ENCODE measurements around the gene COL6A2.

The COL6A2 gene

GRCh38 chr21:46078978-46079351 is 18.9 kb upstream of the COL6A2 start:
- H3K27me3 ChIP-seq (ENCODE audit: insufficient read depth, poor library complexity, severe bottlenecking): no peaks in the 10 kb centered on the region
- ATAC-seq (ENCODE audit: low read depth): no peak

GRCh38 chr21:46079352-46080170 is 18.4 kb upstream of the COL6A2 start:
- Histone ChIP-seq H3K27ac (ENCODE audit: poor library complexity, severe bottlenecking) (no peak overlapping the region), H3K4me1 (ENCODE audit: insufficient read depth, poor library complexity, severe bottlenecking) (no peaks in the 10 kb centered on the region), H3K4me3 (ENCODE audit: severe bottlenecking) (no peak overlapping the region), H3K9me3 (ENCODE audit: severe bottlenecking) (no peaks in the 10 kb centered on the region), H3K36me3 (ENCODE audit: low read depth) (no peaks in the 10 kb centered on the region), H3K27me3 (ENCODE audit: insufficient read depth, poor library complexity, severe bottlenecking) (no peaks in the 10 kb centered on the region)
- no peak for TF ChIP-seq CTCF (IDR thresholded peaks at IDR 0.05; ENCODE audit: poor library complexity, severe bottlenecking)
- ATAC-seq (ENCODE audit: low read depth) (no peak), DNase-seq (ENCODE audit: low spot score) (no peak)

More at GRCh38 chr21:46078978-46079351, 18.9 kb upstream of the COL6A2 start:
- Histone ChIP-seq H3K27ac (ENCODE audit: poor library complexity, severe bottlenecking) (no peak overlapping the region), H3K9me3 (ENCODE audit: severe bottlenecking) (no peaks in the 10 kb centered on the region), H3K36me3 (ENCODE audit: low read depth) (no peaks in the 10 kb centered on the region), H3K4me3 (ENCODE audit: severe bottlenecking) (no peak overlapping the region), H3K4me1 (ENCODE audit: insufficient read depth, poor library complexity, severe bottlenecking) (no peaks in the 10 kb centered on the region)
- peak; percentile 44 for DNase-seq (ENCODE audit: low spot score)
- no peak for TF ChIP-seq CTCF (IDR thresholded peaks at IDR 0.05; ENCODE audit: poor library complexity, severe bottlenecking)

GRCh38 chr21:46080171-46081021 is 17.5 kb upstream of the COL6A2 start:
- no peak for TF ChIP-seq CTCF (IDR thresholded peaks at IDR 0.05; ENCODE audit: poor library complexity, severe bottlenecking)
- H3K36me3 ChIP-seq (ENCODE audit: low read depth): no peaks in the 10 kb centered on the region
- H3K4me1 ChIP-seq (ENCODE audit: insufficient read depth, poor library complexity, severe bottlenecking): no peaks in the 10 kb centered on the region
- 0 out of 3 replicates have a peak, but pooled peaks have one; percentile 16 for ATAC-seq (ENCODE audit: low read depth)
- H3K27ac ChIP-seq (ENCODE audit: poor library complexity, severe bottlenecking): no peak overlapping the region
- no peaks in the 10 kb centered on the region for H3K9me3 ChIP-seq (ENCODE audit: severe bottlenecking)
- H3K4me3 ChIP-seq (ENCODE audit: severe bottlenecking): no peak overlapping the region
- H3K27me3 ChIP-seq (ENCODE audit: insufficient read depth, poor library complexity, severe bottlenecking): no peaks in the 10 kb centered on the region
- DNase-seq (ENCODE audit: low spot score): peak; percentile 48

- H3K4me3 ChIP-seq (ENCODE audit: severe bottlenecking): no peak overlapping the region
- H3K27ac ChIP-seq (ENCODE audit: poor library complexity, severe bottlenecking): no peak overlapping the region
- H3K36me3 ChIP-seq (ENCODE audit: low read depth): no peaks in the 10 kb centered on the region
- no peaks in the 10 kb centered on the region for H3K4me1 ChIP-seq (ENCODE audit: insufficient read depth, poor library complexity, severe bottlenecking)
- TF ChIP-seq CTCF (IDR thresholded peaks at IDR 0.05; ENCODE audit: poor library complexity, severe bottlenecking): no peak
- H3K27me3 ChIP-seq (ENCODE audit: insufficient read depth, poor library complexity, severe bottlenecking): no peaks in the 10 kb centered on the region
- no peaks in the 10 kb centered on the region for H3K9me3 ChIP-seq (ENCODE audit: severe bottlenecking)
- DNase-seq (ENCODE audit: low spot score): no peak
- ATAC-seq (ENCODE audit: low read depth): no peak; the same call in 2 of the 3 replicates
Measured at GRCh38 chr21:46081022-46081861, 16.7 kb upstream of the COL6A2 start.

Data from RWPE2 (cell line).